Stimulated activated CD4-positive, alpha-beta T cell treated with anti-CD3 and anti-CD28 coated beads, TNF-alpha, amount 100 ng/mL, for 48 hours (primary cell): ENCODE measurements around the gene HOMER2.
"Not testable (repeated sequence)": the region's sequence is repeated elsewhere in the genome, so short reads cannot be mapped to it uniquely, and the experiment has no call there.

Experiments
- DNase-seq, 3 donors: peaks; one replicate each; pipeline ENCODE4 v3.0.0-alpha.2; 2020; ENCODE audit warnings: low read depth in 3 of 3

Gene HOMER2

GRCh38 chr15:82964890-82965289 lies 12.4 kb upstream of the HOMER2 start:
- DNase-seq, result no peak

DNA sequence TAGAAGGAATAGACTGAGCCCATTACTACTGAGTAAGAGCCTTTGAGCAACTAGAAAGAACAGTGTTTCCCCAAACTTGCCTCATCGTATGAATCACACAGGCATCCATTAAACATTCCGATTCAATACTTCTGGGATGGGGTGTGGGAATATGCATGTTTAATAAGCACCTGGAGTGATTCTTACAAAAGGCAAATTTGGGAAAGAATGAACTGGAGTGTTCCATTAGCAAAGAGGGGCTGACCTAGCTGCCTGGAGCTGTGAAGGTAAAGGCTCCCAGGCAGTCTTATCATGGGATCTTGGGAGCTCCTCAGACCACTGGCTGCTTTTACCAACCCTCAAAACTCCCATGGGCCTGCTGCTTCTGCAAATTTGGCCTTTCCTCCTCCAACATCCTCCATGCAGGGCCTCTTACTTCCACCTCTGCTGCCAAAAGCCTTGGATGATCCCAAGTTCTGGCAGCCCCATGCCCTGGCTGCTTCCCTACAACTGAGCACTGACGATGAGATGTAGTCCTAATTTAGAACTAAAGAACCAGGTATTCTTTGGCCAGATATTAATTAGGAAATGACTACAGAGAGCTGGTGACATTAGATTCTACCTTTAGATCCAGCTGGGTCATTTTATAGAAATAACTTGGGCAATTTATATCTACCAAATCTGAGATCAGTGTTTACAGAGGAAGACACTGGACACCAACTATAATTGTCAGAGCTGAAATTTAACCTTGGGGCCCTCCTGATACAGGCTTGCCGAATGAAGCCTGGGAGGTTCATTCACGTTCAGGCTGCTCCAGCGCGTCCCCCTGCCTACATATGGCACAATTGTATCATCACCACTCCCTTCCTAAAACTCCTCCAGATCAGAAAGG lies 11.2 kb upstream of the HOMER2 start:
- DNase-seq, result no peak

GRCh38 chr15:82960766-82961165 lies 8.2 kb upstream of the HOMER2 start:
- no peak for DNase-seq

DNA sequence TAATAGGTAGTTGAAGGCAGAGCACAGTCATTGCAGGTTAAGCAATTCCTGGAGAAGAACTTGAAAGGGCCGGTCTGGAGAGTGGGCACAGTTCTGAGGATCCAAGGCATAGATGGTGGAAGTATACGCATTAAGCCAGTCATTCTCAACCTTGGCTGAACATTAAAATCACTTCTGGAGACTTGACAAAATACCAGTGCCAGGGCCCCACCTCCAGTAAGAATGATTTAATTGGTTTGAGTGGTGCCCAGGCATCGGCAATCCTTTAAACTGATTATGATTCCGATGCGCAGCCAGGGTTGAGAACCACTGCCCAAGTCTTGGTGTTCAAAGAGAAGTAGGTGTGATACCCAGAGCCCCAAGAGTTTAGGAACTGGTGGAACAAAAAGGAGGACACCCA lies 6.9 kb upstream of the HOMER2 start:
- no peak for DNase-seq

GRCh38 chr15:82958638-82959037 lies 6.1 kb upstream of the HOMER2 start:
- DNase-seq, result no peak

DNA sequence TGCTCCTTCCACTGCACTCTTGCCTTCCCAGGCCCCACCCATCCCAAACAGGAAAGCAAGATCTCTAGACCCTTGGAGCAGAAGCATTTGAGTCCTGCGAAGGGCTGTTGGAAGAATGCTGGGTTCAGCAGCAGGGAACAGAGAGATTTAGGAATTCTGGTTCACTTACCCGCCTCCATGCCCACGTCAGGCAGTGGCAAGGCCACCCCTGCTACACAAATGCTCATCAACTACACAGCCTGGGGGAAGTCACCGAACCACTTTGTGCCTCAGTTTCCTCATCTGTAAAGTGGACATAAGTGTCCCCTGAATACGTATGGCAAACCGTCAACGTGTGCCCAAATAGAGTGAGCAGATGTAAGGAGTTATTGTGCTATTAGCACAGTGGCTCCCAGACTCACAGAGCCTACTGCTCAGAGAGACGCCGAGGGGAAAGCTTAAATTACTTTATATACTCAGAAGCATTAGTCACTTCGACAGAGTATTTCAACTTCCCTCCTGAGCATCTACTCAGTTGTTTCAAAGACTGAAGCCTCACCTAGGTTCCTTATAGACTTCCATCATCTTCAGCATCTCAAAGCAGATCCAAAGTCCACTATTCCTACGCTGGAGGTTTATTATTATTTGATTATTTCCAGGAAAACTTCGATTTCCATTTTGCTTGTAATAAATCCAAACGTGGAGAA lies 905 bp downstream of the HOMER2 start:
- DNase-seq, result no peak

GRCh38 chr15:82950746-82951370 lies 1.7 kb downstream of the HOMER2 start:
- DNase-seq, result no peak

DNA sequence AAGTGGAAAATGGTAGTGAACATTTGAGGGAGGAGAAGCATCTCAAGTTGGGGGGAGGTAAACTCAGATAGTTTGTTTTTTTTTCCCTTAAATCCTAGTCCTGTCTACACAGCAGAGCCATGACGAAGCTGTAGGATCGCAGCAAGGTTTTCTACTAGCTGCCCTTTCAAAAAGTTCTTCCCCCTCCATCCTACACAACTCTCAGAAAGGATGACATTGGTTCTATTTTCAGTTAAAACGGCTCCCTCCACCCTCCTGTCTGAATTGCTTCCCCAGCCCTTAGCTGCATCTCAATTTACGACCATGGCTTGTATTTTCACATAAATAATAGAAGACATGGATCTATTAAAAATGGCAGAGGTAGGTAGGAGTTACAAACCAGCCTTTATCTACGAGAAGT lies 2.2 kb downstream of the HOMER2 start:
- DNase-seq, result no peak

DNA sequence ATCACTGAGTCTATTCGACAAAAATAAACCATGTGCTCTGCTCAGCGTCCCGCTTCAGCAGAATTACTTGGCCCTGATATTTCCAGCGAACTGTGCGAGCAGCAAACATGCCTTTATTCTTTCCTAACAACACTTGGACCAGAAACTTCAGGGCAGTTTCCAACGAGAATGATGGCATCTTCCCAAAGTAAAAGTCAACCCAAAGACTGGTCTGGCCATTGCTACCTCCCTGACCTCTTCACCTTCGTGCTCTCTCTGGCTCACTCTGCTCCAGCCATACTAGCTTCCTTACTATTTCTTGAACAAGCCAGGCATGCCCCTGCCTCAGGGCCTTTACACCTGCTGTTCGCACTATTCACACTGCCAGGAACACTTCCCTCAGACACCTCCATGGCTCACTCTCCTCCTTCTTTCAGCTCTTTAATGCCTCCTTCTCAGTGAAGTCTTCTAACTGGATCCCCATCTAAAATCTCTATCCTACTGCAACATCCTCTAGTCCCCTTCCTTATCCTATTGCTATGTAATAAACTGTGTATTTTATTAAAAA lies 6.3 kb downstream of the HOMER2 start:
- DNase-seq, result no peak

GRCh38 chr15:82945326-82945725 lies 7.2 kb downstream of the HOMER2 start:
- no peak for DNase-seq

DNA sequence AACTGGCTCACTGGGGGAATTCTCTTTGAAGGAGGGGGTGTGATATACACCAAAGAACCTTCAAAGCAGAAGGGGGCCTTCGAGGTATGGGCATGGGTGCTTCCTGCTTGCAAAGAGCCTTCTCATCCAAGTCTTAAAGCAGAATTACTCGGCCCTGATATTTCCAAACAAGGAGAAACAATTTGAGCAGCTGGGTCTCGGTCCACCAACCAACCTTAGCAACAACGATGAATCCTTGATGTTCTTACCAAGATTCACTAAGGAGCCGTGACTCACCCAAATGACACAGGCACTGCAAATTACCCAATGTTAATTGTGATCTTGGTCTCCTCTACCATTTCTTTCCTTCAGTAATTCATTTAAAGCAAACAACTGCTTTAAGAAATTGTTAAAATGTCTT lies 7.7 kb downstream of the HOMER2 start:
- DNase-seq, result no peak

GRCh38 chr15:82944056-82944455 lies 8.5 kb downstream of the HOMER2 start:
- DNase-seq, result no peak

- no peak for DNase-seq
These were observed 9.3 kb downstream of the HOMER2 start for GRCh38 chr15:82943176-82943575.

- no peak for DNase-seq
These were observed 9.8 kb downstream of the HOMER2 start for GRCh38 chr15:82942691-82943090.

GRCh38 chr15:82939678-82940077 lies 12.8 kb downstream of the HOMER2 start:
- not testable (repeated sequence) for DNase-seq

DNA sequence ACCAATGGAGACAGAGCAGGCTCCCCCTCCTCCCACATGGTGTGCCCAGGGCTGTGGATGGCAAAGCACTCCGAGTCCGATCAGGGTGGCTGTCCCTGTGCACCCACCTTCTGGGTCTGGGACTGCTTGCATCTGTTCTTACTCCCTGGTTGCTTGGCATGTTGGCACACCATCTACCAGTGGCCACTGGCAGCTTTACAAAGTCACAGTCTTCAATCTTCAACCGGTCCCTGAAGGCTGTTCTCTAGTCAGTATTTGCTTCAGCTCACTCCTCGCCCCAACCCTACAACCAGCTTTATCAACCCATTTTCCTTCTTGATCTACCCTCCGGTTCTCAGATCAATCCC lies 14.8 kb downstream of the HOMER2 start:
- DNase-seq, result no peak

- DNase-seq, result no peak
These were observed 15.4 kb downstream of the HOMER2 start for GRCh38 chr15:82936966-82937711.

DNA sequence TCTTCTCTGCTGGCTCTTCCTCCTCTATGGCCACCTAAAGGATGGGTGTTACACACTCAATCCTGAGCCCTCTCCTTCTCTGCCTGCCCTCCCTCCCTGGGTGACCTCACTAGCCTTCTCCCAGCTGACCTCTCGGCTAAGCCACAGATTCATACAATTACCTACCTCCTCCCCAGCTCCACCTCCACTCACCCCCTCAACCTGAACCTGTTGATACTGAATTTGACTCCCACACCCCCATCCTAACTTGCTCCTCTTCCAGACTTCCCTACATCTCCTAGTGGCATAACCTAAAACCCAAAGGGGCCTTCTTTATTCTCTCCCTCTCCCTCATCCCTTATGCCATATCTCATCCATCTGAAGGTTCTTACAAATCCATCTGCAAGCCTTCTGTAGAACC lies 17.1 kb downstream of the HOMER2 start:
- DNase-seq, result no peak

DNA sequence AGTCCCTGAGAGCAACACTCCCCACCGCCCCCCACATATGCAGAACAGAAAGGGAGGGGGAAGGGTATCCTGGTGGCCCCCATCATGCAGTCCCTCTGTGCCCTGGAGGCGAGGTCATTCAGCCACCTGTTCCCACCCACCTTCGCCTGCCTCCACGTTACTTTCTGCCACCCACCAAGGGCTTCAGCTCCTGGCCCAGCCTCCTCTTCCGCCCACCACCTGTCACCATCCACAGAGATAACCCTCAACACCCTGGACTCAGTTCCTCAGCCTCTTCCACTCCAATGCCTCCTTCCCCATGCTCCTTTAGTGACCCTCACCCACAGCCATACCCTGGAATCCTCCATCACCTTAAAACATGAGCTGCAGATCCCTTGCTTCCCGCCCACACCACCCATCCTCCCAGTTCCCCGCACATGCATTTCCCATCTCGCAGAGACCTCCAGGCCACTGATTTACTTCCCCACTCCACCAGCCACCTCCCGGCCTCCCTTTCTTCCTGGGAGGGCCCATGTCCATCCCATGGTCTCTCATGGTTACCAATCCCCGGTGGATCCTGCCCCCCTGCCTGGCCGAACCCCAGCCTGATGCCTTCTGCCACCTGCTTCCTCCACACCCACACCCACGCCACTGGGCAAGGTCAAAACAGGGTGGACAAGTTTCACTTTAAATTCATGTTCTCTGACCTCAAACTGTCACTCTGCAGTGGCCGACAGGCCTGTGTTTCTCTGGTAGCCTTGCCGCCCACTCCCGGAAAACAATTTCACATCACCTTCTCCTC lies 18.2 kb downstream of the HOMER2 start:
- no peak for DNase-seq

DNA sequence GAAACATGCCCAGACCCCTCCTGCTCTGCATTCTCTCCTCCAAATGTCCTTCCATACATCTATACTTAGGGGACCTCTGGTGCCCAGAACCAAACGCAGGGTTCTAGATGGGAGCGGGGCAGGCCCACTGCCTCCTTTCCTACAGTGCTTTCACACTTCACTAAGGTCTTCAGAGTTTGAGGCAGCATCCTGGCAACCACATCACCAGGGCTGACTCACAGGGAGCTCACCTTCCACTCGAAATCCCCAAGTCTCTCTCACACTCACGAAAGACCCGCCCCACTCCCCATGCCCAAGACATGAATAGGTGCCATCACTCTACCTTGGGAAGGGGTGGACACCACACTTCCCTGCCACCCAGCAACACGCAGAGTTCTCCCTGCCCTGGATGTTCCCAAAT lies 18.9 kb downstream of the HOMER2 start:
- peak in 1 of 3 donors; percentile 3 for DNase-seq

DNA sequence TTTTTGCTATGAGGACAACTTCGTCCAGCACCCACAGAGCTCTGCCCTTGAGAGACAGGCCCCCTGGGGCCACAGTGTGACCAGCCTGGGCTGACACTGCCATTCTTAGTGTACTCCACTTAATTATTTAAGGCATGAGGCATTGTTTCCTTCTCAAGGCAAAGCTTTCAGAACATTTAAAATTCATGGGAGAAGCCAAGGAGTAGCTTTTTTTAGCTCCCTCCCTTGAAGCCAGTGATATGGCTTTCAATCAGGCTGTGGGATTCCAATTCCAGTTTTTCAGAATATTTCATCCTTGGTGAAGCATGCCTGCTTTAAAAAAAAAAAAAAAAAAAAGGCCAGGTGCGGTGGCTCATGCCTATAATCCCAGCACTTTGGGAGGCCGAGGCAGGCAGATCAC lies 21.3 kb downstream of the HOMER2 start:
- no peak for DNase-seq
